A549 (cell line): ENCODE results near the gene CCR2. TPM values are rescaled to one million over a fixed set of nuclear protein-coding genes. Genes with fewer than 3 reads are reported as not detected.

ENCODE experiments used
- ATAC-seq, 2 experiments: fragments of 200-7000 bp in 1 of 2; fragments of >200 bp in 1 of 2; cut with Nextera tagmentation in 1 of 2; cut with Tn5 transposase in 1 of 2; 3 replicates each; pipeline versions ENCODE4 v1.8.0 to v1.9.1; 2018 to 2020; ENCODE audit warnings: mild to moderate bottlenecking in 1 of 2, moderate library complexity in 1 of 2
- CTCF ChIA-PET: fragments of 300-600 bp; sonication (Branson Sonifier 250); formaldehyde crosslinking; extraction: SDS; loops from one replicate; lab custom pipeline; 2021; ENCODE audit warnings: antibody characterized with exemption, inconsistent platforms; lab: Yijun Ruan, JAX
- POLR2A ChIA-PET: fragments of 350-600 bp; formaldehyde crosslinking; extraction: SDS; loops from one replicate; lab custom pipeline; 2021; ENCODE audit warnings: antibody characterized with exemption, inconsistent platforms; lab: Yijun Ruan, JAX
- DNase-seq, 2 experiments: peaks; one replicate each; pipeline versions ENCODE4 v3.0.0 to v3.0.0-alpha.2; 2011 to 2016; ENCODE audit warnings: low read depth in 1 of 2, low spot score in 1 of 2
- FAIRE-seq: peaks from 2 replicates; lab custom pipeline; 2011; peaks lifted over from hg19 to GRCh38; lab: Jason Lieb, UNC
- H3K27ac ChIP-seq, 2 experiments: fragments of >200 bp; sonication (Bioruptor Twin); formaldehyde crosslinking; 3 replicates each; pipeline ENCODE4 v1.5.1; 2016 to 2017
- H3K4me1 ChIP-seq: fragments of >200 bp; sonication (Bioruptor Twin); formaldehyde crosslinking; 3 replicates; pipeline ENCODE4 v1.6.1; 2016
- H3K4me2 ChIP-seq: fragments of >200 bp; sonication (Bioruptor Twin); formaldehyde crosslinking; 3 replicates; pipeline ENCODE4 v1.6.1; 2016
- H3K4me3 ChIP-seq: fragments of >200 bp; sonication (Bioruptor Twin); formaldehyde crosslinking; 3 replicates; pipeline ENCODE4 v1.5.1; 2016
- H3K9me3 ChIP-seq: fragments of >200 bp; sonication (Bioruptor Twin); formaldehyde crosslinking; 3 replicates; pipeline ENCODE4 v1.6.1; 2016
- CHD2 ChIP-seq: fragments of 150-350 bp; IDR thresholded peaks from 2 replicates; pipeline ENCODE4 v1.6.1; 2014; ENCODE audit warnings: low read length; ENCODE audit not compliant: partially characterized antibody
- EHF ChIP-seq: fragments of 250-450 bp; sonication (Bioruptor Pico); IDR thresholded peaks from 2 replicates; pipeline ENCODE4 v1.5.0; 2020; ENCODE audit warnings: mild to moderate bottlenecking
- EP300 ChIP-seq, 2 experiments: fragments of >200 bp; sonication (Bioruptor Twin); formaldehyde crosslinking; IDR thresholded peaks; 2 replicates in 1 of 2; 3 replicates in 1 of 2; pipeline ENCODE4 v1.6.1; 2016 to 2017
- ESRRA ChIP-seq: fragments of 150-350 bp; IDR thresholded peaks from 2 replicates; pipeline ENCODE4 v1.6.1; 2014; ENCODE audit warnings: mild to moderate bottlenecking, low read length, borderline replicate concordance
- FOSB ChIP-seq: fragments of 250-450 bp; sonication (Bioruptor Pico); IDR thresholded peaks from 2 replicates; pipeline ENCODE4 v1.5.0; 2020; ENCODE audit warnings: mild to moderate bottlenecking, moderate library complexity
- HDAC2 ChIP-seq: fragments of 200-600 bp; sonication (generic); IDR thresholded peaks from 2 replicates; pipeline ENCODE4 v1.6.1; 2016
- HEYL ChIP-seq: fragments of 250-450 bp; sonication (Bioruptor Pico); IDR thresholded peaks from 2 replicates; pipeline ENCODE4 v1.8.0; 2021; ENCODE audit warnings: mild to moderate bottlenecking, moderate library complexity
- HOXB13 ChIP-seq: fragments of 250-450 bp; sonication (Bioruptor Pico); IDR thresholded peaks from 2 replicates; pipeline ENCODE4 v1.5.0; 2020; ENCODE audit warnings: low read depth, mild to moderate bottlenecking, moderate library complexity
- JUN ChIP-seq, 2 experiments: fragments of >200 bp; sonication (Bioruptor Twin); formaldehyde crosslinking; IDR thresholded peaks; 2 replicates in 1 of 2; 3 replicates in 1 of 2; pipeline ENCODE4 v1.6.1; 2016 to 2017
- JUNB ChIP-seq: fragments of >200 bp; sonication (Bioruptor Twin); formaldehyde crosslinking; IDR thresholded peaks from 2 replicates; pipeline ENCODE4 v1.6.1; 2016
- MAFK ChIP-seq: fragments of 450-650 bp; IDR thresholded peaks from 2 replicates; pipeline ENCODE4 v1.6.1; 2014; ENCODE audit not compliant: partially characterized antibody
- MAZ ChIP-seq: fragments of 150-350 bp; IDR thresholded peaks from 2 replicates; pipeline ENCODE4 v1.6.1; 2014; ENCODE audit warnings: antibody characterized with exemption, low read depth, low read length, borderline replicate concordance
- NFE2L2 ChIP-seq: fragments of 150-350 bp; conservative IDR thresholded peaks from 2 replicates; pipeline ENCODE4 v1.6.1; 2014; ENCODE audit warnings: low read length
- NPAS2 ChIP-seq: fragments of 250-450 bp; sonication (Bioruptor Pico); IDR thresholded peaks from 2 replicates; pipeline ENCODE4 v1.8.0; 2022; ENCODE audit warnings: mild to moderate bottlenecking, moderate library complexity, borderline replicate concordance
- NR3C1 ChIP-seq: fragments of >200 bp; sonication (Bioruptor Twin); formaldehyde crosslinking; IDR thresholded peaks from 3 replicates; pipeline ENCODE4 v1.6.1; 2017
- PBX3 ChIP-seq: IDR thresholded peaks from 2 replicates; pipeline ENCODE4 v1.6.1; 2012
- POLR2A ChIP-seq: IDR thresholded peaks from 2 replicates; pipeline ENCODE4 v1.6.1; 2012; ENCODE audit warnings: mild to moderate bottlenecking, low read length
- RARB ChIP-seq: fragments of 250-450 bp; sonication (Bioruptor Pico); IDR thresholded peaks from 2 replicates; pipeline ENCODE4 v1.8.0; 2021; ENCODE audit warnings: mild to moderate bottlenecking, moderate library complexity
- RCOR1 ChIP-seq: fragments of 150-350 bp; IDR thresholded peaks from 2 replicates; pipeline ENCODE4 v1.6.1; 2014; ENCODE audit warnings: antibody characterized with exemption, low read length, low read depth
- REST ChIP-seq: fragments of 200-600 bp; sonication (generic); IDR thresholded peaks from 2 replicates; pipeline ENCODE4 v1.6.1; 2016; ENCODE audit warnings: antibody characterized with exemption, mild to moderate bottlenecking, moderate library complexity
- RNF2 ChIP-seq: fragments of 200-600 bp; sonication (generic); IDR thresholded peaks from 2 replicates; pipeline ENCODE4 v1.6.1; 2016; ENCODE audit warnings: low read depth, mild to moderate bottlenecking, antibody characterized with exemption, moderate library complexity, borderline replicate concordance
- SMC3 ChIP-seq: fragments of >200 bp; sonication (Bioruptor Twin); formaldehyde crosslinking; IDR thresholded peaks from 3 replicates; pipeline ENCODE4 v1.6.1; 2018; ENCODE audit warnings: inconsistent platforms
- SREBF2 ChIP-seq: fragments of 450-650 bp; IDR thresholded peaks from 2 replicates; pipeline ENCODE4 v1.6.1; 2014; ENCODE audit warnings: mild to moderate bottlenecking, moderate library complexity
- TFCP2L1 ChIP-seq: fragments of 250-450 bp; sonication (Bioruptor Pico); IDR thresholded peaks from 2 replicates; pipeline ENCODE4 v1.5.0; 2021; ENCODE audit warnings: mild to moderate bottlenecking
- TP53 ChIP-seq: fragments of 250-450 bp; sonication (Bioruptor Pico); IDR thresholded peaks from 2 replicates; pipeline ENCODE4 v1.5.0; 2021; ENCODE audit warnings: mild to moderate bottlenecking, moderate library complexity
- USF2 ChIP-seq: fragments of 450-650 bp; IDR thresholded peaks from 2 replicates; pipeline ENCODE4 v1.6.1; 2014; ENCODE audit warnings: antibody characterized with exemption
- ZC3H11A ChIP-seq: fragments of 450-650 bp; IDR thresholded peaks from 2 replicates; pipeline ENCODE4 v1.6.1; 2014; ENCODE audit warnings: antibody characterized with exemption, mild to moderate bottlenecking
- WGBS: methylation state at CpG from one replicate; pipeline ENCODE4 v1.1.6; 2017; ENCODE audit errors: missing lambda C conversion rate; 5-methylcytosine and 5-hydroxymethylcytosine counted together
- polyA plus RNA-seq, 4 experiments: library from polyadenylated mRNA; depleted of rRNA in 3 of 4; stranded (reverse); fragments of >200 nt; fragmentation: RNase III in 1 of 4; extraction: RNeasy Plus Mini Kit Qiagen cat#74134 plus additional on column Dnase treatment in 1 of 4; gene quantifications; 2 replicates in 3 of 4; 3 replicates in 1 of 4; pipeline ENCODE4 v1.2.3, GENCODE V29; 2011 to 2017
- TF ChIP-seq, protein P1 (sequence below): fragments of 250-450 bp; sonication (Bioruptor Pico); IDR thresholded peaks from 2 replicates; pipeline ENCODE4 v1.5.0; 2020; ENCODE audit warnings: low read depth, mild to moderate bottlenecking, moderate library complexity
- TF ChIP-seq, protein P2 (sequence below): IDR thresholded peaks from 2 replicates; pipeline ENCODE4 v1.6.1; 2012; ENCODE audit warnings: low read depth, borderline replicate concordance
- TF ChIP-seq, protein P3 (sequence below): IDR thresholded peaks from 2 replicates; pipeline ENCODE4 v1.6.1; 2012
- TF ChIP-seq, protein P4 (sequence below): fragments of >200 bp; sonication (Bioruptor Twin); formaldehyde crosslinking; IDR thresholded peaks from 3 replicates; pipeline ENCODE4 v1.6.1; 2016

The CCR2 gene
- polyA plus RNA-seq, 2 of the 4 experiments (the other 2 are of a cell fraction), result not detected

- FAIRE-seq (no peak), DNase-seq (no peak), ATAC-seq (no peak)
- 36% methylated on average over 5 of the region's 6 CpGs for WGBS
- H3K9me3 ChIP-seq, result no peaks in the 10 kb centered on the region
- H3K27ac ChIP-seq, result no peak overlapping the region
- H3K4me3 ChIP-seq, result no peak overlapping the region
- POLR2A ChIA-PET, result no interaction called here
- CTCF ChIA-PET, result no interaction called here
- H3K4me1 ChIP-seq, result no peaks in the 10 kb centered on the region
- TF ChIP-seq FOSB (CRISPR knock-in tag), result no peak
- TF ChIP-seq JUNB, result no peak
- TF ChIP-seq EHF (CRISPR knock-in tag), result no peak
- TF ChIP-seq REST, result no peak
- no peak for TF ChIP-seq PBX3
- no peak for TF ChIP-seq RCOR1
- TF ChIP-seq, protein P1, sequence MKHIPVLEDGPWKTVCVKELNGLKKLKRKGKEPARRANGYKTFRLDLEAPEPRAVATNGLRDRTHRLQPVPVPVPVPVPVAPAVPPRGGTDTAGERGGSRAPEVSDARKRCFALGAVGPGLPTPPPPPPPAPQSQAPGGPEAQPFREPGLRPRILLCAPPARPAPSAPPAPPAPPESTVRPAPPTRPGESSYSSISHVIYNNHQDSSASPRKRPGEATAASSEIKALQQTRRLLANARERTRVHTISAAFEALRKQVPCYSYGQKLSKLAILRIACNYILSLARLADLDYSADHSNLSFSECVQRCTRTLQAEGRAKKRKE (CRISPR knock-in tag), result no peak
- no peak for TF ChIP-seq RNF2
- TF ChIP-seq POLR2A, result no peak
- TF ChIP-seq, protein P2, sequence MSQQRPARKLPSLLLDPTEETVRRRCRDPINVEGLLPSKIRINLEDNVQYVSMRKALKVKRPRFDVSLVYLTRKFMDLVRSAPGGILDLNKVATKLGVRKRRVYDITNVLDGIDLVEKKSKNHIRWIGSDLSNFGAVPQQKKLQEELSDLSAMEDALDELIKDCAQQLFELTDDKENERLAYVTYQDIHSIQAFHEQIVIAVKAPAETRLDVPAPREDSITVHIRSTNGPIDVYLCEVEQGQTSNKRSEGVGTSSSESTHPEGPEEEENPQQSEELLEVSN, result no peak
- no peak for TF ChIP-seq TP53
- TF ChIP-seq HOXB13, result no peak
- TF ChIP-seq ZC3H11A, result no peak
- no peak for TF ChIP-seq TFCP2L1 (CRISPR knock-in tag)
- TF ChIP-seq EP300 (IDR thresholded peaks at IDR 0.05), result no peak
- no peak for TF ChIP-seq NFE2L2
- TF ChIP-seq MAZ, result no peak
- TF ChIP-seq MAFK, result no peak
- TF ChIP-seq USF2, result no peak
- no peak for TF ChIP-seq ESRRA
- no peak overlapping the region for H3K4me2 ChIP-seq
Observed at GRCh38 chr3:46395766-46396530, 42.0 kb downstream of the CCR2 start.

DNA sequence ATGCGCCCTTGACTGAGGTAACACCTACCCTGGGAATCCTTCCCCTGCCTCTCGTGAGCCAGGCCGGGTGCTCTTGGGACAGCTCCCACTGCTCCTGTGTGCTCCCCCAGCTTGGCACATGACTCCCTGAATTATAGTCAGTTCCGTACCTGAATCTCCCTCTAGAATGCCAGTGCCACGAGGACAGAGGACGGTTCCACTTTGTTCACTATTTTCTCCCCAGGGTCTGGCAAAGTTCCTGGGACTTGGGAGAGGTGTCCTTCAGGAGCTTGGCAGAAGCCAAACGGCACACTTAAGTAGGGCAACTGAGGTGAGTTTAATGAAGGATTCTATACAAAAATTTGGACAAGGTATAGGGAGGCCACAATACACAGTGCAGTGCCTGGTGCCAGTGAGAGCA, 43.2 kb downstream of the CCR2 start:
- ChIA-PET POLR2A (no interaction called here), CTCF (interaction anchor here (1.2 kb wide), 1 partner anchor 45 kb away, joined by 3 read pairs; no protein-coding TSS in a partner anchor)
- no peak for DNase-seq
- Histone ChIP-seq H3K4me3 (no peak overlapping the region), H3K4me2 (no peak overlapping the region), H3K27ac (no peak overlapping the region), H3K4me1 (no peaks in the 10 kb centered on the region), H3K9me3 (no peaks in the 10 kb centered on the region)
- no peak for FAIRE-seq
- ATAC-seq, result no peak
- 74% methylated on average over 4 of the region's 7 CpGs for WGBS
- TF ChIP-seq RARB (CRISPR knock-in tag) (no peak), SMC3 (no peak), NPAS2 (CRISPR knock-in tag) (no peak), HDAC2 (no peak), JUN (IDR thresholded peaks at IDR 0.05) (no peak), HEYL (CRISPR knock-in tag) (no peak), CHD2 (no peak), SREBF2 (no peak), NR3C1 (no peak), TP53 (no peak)
- TF ChIP-seq, protein P3, sequence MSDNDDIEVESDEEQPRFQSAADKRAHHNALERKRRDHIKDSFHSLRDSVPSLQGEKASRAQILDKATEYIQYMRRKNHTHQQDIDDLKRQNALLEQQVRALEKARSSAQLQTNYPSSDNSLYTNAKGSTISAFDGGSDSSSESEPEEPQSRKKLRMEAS, result no peak
- TF ChIP-seq, protein P1 (CRISPR knock-in tag), result no peak
- TF ChIP-seq, protein P4, sequence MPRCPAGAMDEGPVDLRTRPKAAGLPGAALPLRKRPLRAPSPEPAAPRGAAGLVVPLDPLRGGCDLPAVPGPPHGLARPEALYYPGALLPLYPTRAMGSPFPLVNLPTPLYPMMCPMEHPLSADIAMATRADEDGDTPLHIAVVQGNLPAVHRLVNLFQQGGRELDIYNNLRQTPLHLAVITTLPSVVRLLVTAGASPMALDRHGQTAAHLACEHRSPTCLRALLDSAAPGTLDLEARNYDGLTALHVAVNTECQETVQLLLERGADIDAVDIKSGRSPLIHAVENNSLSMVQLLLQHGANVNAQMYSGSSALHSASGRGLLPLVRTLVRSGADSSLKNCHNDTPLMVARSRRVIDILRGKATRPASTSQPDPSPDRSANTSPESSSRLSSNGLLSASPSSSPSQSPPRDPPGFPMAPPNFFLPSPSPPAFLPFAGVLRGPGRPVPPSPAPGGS, result no peak
